GM18858 (cell line): ENCODE data around the gene PBLD.

ENCODE experiments used
- ATAC-seq: cut with Tn5 transposase; IDR thresholded peaks from one replicate; pipeline ENCODE4 v1.9.1; 2021; ENCODE audit not compliant: unreplicated experiment

Gene PBLD

DNA sequence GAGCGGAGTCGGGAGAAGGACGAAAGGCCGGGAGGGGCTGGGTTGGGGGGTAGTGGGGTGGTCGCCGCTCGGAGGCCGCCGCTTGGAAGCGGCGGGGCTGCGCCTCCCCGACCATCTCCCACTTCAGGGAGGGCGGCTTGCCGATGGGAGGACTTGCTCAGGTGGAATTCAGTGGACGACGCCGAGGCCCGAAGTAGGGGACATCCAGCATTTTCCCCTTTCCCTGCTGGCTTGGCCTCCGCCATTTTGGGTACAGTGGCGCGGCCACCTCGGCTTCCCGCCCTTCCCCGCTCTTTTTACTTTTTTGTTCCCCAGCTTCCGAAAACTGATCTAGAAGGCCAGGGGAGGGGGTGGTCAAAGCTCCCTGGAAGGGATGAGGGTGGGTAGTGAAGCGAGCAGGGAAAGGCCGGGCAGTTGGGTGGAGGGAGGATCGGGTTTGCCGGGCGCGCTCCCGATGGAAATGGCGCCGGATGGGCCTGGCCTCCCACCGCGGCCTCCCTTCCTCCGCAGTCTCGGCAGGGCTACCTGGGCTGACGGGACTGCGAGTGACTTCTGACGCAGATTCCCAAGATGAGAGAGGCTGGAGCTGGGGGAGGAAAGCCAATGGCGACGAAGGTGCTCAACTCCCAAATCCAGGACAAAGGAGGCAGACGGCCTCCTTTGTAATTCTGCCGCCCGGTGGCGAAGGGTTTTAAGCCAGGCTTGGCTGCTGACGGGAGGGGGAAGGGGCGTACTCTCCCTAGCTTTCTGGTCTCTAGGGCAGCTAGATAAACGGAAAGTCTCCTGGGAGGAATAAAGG lies at the start of gene PBLD:
PBLD (minus strand) TSS at position 670 of the 799 bp plus-strand sequence. CDS start 26,084 bp downstream, outside the sequence.
- no peak for ATAC-seq

DNA sequence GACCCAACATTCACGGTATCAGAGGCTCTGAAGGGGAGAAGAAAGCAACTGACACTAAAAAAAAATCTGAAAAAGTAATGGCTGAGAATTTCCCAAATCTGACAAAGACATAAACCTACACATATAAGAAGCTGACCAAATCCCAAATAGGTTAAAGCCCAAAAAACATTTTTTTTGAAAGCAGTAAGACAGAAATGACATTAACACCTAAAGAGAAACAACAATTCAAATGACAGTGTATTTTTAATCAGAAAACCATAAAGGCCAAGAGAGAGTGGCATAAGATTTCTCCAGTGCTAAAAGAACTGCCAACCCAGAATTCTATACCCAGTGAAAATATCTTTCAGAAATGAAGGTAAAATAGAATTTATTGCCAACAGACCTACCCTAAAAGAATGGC lies 38.9 kb upstream of the PBLD start:
- ATAC-seq: no peak

DNA sequence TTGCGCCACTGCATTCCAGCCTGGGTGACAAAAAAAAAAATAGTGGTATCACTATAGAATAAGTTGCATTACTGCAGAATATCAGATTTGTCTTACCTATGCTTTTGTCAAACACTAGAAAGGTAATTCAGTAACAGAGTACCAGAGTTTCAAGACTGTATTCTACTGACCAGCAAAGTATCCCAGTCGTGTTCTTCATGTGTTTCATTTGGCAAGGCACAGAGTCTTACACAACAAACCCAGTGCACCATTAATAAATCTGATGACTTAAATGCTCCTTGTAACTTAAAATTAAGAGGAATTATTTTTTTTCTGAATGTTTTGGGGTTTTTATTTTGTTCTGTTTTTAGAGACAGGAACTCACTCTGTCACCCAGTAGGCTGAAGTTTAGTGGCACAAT lies 34.4 kb upstream of the PBLD start:
- ATAC-seq: no peak

DNA sequence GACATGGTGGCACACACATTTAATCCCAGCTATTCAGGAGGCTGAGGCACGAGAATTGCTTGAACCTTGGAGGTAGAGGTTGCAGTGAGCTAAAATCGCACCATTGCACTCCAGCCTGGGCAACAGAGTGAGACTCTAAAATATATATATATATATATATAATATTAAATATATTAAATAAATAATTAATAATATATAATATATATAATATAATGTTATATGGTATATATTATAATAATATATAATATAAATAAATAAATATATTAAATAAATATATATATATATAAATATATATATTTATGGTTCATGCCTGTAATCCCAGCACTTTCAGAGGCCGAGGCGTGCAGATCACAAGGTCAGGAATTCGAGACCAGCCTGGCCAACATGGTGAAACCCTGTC lies 33.9 kb upstream of the PBLD start:
- ATAC-seq: no peak

DNA sequence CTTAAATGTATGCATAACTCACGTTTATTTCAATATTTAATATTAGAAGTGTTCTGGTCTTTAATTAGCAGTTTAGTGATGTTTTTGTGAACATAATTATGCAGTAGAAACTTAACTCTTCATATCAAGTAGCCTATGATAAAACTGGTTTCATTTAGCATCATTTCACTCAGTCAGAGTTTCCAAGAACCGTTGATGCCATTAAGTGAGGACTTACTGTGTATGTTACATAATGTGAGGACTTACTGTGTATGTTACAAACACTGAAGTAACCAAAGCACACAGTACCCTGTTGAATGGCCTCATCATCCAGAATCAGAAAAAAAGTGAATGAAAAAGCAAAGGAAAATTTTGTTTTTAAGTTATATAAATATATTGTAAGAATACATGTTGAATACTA lies 32.9 kb upstream of the PBLD start:
- no peak for ATAC-seq

DNA sequence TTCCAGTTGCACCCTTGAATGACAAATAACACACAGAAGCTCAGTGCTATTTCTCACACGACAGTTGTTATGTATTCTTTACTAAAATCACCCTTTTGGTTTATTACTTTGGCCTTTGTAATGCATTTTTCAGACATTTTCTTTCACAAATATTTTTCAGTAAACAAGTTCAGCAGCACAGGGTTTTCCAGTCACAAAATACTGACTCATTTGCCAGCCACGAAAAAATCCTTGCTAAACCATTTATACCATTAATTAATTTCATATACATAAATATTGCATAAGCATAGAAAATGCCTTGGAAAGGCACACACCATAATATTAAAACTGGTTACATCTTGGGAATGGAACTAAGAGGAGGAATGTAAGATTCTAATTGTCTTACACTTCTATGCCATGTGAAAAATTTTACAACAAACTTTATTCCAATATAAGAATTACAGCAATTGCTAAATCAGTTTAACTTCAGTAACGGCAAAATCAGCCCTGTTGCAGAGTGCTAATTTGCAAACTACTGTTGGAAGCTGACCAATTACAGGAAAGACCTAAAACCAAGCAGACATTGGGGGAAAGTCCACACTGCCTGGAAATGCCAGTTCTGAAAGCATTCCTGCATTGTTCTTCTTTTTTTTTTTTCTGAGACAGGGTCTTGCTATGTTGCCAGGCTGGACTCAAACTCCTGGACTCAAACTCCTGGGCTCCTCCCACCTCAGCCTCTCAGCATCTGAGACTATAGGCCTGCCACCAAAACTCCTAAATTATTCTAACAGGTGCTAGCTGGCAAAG lies 31.6 kb upstream of the PBLD start:
- no peak for ATAC-seq

DNA sequence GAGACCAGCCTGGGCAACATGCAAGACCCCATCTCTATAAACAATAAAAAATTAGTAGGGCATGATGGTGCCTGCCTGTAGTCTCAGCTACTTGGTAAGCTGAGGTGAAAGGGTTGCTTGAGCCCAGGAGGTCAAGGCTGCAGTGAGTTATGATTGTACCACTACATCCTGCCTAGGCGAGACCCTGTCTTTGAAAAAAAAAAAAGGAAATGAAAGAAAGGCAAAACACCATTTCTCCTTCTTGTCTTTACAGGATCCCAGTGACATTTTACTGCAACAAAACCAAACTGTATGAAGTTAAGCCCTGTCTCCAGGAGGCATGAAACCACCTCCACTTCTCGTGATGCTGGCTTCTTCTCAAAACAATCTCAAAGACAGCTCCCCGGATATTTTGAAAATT lies 29.9 kb upstream of the PBLD start:
- ATAC-seq: no peak

DNA sequence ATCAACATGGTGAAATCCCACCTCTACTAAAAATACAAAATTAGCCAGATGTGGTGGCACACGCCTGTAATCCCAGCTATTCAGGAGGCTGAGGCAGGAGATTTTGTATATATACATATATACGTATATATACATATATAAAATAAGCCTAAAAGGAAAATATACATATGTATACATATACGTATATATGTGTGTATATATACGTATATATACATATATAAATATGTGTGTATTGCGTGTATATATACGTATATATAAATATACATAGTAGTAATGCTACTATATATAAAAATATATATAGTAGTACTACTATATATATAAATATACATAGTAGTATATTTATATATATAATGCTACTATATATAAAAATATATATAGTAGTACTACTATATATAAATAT lies 26.5 kb upstream of the PBLD start:
- ATAC-seq: no peak

DNA sequence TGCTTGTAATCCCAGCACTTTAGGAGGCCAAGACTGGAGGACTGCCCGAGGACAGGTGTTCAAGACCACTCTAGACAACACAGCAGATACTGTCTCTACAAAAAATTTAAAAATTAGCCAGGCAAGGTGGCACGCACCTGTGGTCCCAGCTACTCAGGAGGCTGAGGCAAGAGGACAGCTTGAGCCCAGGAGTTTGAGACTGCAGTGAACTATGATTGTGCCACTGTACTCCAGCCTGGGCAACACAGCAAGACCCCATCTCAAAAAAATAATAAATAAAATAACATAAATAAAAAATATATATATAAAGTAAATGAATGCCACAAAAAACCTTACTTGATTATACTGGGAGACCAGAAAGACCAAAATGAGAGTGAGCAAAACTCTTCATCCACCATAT lies 20.8 kb upstream of the PBLD start:
- ATAC-seq: no peak

DNA sequence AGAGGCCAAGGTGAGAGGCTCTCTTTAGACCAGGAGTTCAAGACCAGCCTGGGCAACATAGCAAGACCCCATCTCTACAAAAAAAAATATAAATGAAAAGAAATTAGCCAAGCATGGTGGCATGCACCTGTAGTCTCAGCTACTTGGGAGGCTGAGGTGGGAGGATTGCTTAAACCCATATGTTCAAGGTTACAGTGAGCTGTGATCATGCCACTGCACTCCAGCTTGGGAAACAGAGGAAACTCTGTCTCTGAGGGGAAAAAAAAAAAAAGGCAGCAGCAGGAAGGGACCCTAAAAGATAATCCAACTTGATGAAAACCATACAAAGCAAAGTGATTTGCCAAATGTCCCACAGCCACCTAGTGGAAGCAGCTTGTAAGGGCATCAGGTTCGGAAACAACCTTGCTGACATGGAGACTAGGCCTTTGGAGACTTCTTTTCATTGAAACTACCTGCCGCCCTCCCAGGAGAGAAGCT lies 15.6 kb upstream of the PBLD start:
- ATAC-seq: peak; percentile 54

DNA sequence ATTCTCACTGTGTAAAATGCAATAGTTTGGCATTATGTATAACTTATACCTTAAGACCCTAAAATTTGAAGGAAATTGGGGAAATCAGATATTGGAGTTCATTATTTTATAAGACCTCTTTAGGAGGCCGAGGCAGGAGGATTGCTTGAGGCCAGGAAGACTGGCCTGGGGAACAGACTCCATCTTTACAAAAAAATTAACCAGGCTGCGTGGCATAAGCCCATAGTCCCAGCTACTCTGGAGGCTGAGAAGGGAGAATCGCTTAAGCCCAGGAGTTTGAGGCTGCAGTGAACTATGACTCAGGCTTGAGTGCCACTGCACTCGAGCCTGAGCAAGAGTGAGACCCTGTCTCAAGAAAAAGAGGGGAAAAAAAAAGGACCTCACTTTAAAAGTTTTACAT lies 14.0 kb upstream of the PBLD start:
- no peak for ATAC-seq

- ATAC-seq: no peak
Measured at GRCh38 chr10:68345621-68346020, 12.9 kb upstream of the PBLD start.

DNA sequence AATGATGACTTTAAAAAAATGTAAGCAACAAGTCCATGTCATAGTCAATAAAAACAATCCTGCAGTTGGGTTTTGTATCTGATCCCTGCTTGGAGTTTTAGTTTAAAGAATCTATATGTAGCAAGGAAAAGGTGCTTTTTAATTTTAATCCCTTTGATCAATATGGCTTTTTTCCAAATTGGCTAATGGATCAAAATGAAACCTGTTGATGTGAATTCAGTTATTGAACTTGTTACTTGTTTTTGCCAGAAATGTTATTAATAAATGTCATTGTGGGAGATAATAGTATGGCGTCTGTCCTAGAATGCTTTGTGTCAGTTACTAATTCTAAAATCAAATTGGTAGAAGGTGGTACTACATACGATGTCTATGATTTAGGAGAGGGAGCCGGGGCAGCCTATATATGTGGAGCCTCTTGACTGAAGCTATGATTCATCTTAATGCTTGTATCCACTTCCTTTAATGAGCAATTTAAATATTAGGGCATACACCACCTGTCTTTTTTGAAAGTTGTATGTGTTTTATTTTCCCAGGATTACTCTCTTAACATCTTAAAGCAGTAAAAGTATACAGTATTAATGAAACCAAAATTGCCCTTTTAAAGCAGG lies 10.3 kb upstream of the PBLD start:
- ATAC-seq: no peak

GRCh38 chr10:68340358-68341080 lies 7.8 kb upstream of the PBLD start:
- no peak for ATAC-seq

GRCh38 chr10:68336754-68337351 lies 4.1 kb upstream of the PBLD start:
- ATAC-seq: no peak

DNA sequence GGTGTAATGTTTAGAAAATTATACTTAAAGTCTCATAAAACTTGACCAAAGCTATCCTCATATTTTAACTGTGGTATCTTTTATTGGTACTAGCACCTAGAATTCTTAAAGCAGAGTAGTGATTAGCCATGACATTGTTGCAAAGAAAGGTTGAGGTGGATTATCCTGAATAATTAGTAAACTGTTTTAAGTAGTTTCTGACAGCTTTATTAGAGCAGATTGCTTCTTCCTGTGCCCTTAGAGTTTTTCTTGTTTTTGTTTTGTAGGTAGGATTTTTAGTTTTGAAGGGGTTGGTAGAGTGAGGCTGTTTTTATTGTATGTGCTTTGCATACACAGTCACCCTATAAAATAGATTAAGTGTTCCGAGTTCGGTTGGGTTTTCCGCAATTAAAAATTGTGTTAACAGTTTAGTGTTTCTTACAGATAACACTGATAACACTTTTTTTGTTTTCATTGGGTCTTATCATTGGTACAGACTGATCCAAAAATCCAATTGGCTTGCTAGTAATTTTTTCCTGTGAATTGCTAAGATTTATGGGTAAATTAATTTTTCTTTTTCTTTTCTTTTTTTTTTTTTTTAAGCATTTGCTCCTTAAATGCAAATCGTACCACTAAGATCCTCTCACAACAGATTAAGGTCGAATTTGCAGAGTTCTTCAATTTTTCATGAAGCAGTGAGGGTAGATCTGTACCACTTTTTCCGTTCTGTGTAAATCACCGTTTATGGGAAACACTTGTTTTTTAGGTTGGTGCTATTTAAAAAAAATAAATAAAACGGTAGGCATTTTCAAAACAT lies 2.1 kb upstream of the PBLD start:
- ATAC-seq: no peak

GRCh38 chr10:68333440-68334431 lies 1.0 kb upstream of the PBLD start:
- ATAC-seq: no peak

DNA sequence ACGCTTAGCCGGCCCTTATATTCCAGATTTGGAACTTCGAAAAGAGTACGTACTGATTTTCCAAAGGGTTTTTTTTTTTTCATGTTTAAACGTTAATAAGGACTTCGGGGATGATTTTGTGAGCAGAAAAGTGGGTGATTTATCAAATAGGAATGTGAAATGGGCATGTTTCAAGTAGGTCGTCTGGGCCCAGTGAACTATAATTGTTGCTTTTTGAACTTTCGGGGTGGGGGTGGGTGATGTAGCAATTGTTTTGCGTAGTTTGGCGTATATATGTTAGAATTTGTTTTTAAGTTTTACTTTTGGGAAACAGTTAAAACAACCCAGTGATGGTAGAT lies 299 bp upstream of the PBLD start:
- ATAC-seq: no peak
